ENCODE measurements around the gene SLC22A17.

GRCh38 chr14:23354990-23355389 lies 2.3 kb upstream of the SLC22A17 start:
- TF ChIP-seq, protein P1, sequence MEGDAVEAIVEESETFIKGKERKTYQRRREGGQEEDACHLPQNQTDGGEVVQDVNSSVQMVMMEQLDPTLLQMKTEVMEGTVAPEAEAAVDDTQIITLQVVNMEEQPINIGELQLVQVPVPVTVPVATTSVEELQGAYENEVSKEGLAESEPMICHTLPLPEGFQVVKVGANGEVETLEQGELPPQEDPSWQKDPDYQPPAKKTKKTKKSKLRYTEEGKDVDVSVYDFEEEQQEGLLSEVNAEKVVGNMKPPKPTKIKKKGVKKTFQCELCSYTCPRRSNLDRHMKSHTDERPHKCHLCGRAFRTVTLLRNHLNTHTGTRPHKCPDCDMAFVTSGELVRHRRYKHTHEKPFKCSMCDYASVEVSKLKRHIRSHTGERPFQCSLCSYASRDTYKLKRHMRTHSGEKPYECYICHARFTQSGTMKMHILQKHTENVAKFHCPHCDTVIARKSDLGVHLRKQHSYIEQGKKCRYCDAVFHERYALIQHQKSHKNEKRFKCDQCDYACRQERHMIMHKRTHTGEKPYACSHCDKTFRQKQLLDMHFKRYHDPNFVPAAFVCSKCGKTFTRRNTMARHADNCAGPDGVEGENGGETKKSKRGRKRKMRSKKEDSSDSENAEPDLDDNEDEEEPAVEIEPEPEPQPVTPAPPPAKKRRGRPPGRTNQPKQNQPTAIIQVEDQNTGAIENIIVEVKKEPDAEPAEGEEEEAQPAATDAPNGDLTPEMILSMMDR (IDR thresholded peaks at IDR 0.05), result no peak
- TF ChIP-seq EZH2phosphoT487 (IDR thresholded peaks at IDR 0.05), result no peak
- TF ChIP-seq EZH2 (IDR thresholded peaks at IDR 0.05), result no peak
